ENCODE results near the gene TUT7.
A peak's percentile ranks its signal among the peaks of the same experiment; 100 is the strongest.
"Not testable (repeated sequence)": the region's sequence is repeated elsewhere in the genome, so short reads cannot be mapped to it uniquely, and the experiment has no call there.

The TUT7 gene, protein sequence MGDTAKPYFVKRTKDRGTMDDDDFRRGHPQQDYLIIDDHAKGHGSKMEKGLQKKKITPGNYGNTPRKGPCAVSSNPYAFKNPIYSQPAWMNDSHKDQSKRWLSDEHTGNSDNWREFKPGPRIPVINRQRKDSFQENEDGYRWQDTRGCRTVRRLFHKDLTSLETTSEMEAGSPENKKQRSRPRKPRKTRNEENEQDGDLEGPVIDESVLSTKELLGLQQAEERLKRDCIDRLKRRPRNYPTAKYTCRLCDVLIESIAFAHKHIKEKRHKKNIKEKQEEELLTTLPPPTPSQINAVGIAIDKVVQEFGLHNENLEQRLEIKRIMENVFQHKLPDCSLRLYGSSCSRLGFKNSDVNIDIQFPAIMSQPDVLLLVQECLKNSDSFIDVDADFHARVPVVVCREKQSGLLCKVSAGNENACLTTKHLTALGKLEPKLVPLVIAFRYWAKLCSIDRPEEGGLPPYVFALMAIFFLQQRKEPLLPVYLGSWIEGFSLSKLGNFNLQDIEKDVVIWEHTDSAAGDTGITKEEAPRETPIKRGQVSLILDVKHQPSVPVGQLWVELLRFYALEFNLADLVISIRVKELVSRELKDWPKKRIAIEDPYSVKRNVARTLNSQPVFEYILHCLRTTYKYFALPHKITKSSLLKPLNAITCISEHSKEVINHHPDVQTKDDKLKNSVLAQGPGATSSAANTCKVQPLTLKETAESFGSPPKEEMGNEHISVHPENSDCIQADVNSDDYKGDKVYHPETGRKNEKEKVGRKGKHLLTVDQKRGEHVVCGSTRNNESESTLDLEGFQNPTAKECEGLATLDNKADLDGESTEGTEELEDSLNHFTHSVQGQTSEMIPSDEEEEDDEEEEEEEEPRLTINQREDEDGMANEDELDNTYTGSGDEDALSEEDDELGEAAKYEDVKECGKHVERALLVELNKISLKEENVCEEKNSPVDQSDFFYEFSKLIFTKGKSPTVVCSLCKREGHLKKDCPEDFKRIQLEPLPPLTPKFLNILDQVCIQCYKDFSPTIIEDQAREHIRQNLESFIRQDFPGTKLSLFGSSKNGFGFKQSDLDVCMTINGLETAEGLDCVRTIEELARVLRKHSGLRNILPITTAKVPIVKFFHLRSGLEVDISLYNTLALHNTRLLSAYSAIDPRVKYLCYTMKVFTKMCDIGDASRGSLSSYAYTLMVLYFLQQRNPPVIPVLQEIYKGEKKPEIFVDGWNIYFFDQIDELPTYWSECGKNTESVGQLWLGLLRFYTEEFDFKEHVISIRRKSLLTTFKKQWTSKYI (N-terminal part only)

GRCh38 chr9:86354011-86354817 lies at the start of gene TUT7:
Gene TUT7, minus strand, starts transcription at chr9:86354410. Its CDS starts 1,211 bp downstream, at chr9:86353199.
- DNase-seq (ENCODE audit: low spot score), result peak; percentile 96

GRCh38 chr9:86402591-86402990 lies 48.4 kb upstream of the TUT7 start:
- DNase-seq (ENCODE audit: low spot score), result no peak

- no peak for DNase-seq (ENCODE audit: low spot score)
Observed at GRCh38 chr9:86396412-86396811, 42.2 kb upstream of the TUT7 start.

- DNase-seq (ENCODE audit: low spot score), result not testable (repeated sequence)
Observed at GRCh38 chr9:86390184-86390583, 36.0 kb upstream of the TUT7 start.

DNA sequence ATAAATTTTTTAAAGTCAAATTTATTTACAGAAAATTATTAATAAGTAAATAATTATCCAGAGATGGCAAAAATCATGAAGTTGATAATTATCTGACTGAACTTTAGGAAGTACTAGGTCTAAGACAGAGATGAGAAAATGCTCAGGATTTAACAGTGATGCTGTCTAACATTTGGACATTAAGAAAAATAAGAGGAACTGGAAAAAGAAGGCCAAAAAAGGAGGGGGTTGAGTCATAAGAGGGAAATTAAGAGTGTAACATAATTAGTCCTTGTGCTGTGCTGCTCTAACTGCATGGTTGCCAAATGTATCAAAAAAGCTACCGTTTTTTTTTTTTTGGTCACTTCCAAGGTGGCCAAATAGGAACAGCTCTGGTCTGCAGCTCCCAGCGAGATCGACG lies 35.4 kb upstream of the TUT7 start:
- DNase-seq (ENCODE audit: low spot score), result no peak

GRCh38 chr9:86387376-86387775 lies 33.2 kb upstream of the TUT7 start:
- DNase-seq (ENCODE audit: low spot score), result no peak

DNA sequence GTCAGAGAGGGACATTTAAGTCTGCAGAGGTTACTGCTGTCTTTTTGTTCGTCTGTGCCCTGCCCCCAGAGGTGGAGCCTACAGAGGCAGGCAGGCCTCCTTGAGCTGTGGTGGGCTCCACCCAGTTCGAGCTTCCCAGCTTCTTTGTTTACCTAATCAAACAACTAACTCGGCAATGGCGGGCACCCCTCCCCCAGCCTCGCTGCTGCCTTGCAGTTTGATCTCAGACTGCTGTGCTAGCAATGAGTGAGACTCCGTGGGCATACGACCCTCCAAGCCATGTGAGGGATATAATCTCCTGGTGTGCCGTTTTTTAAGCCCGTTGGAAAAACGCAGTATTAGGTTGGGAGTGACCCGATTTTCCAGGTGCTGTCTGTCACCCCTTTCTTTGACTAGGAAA lies 28.8 kb upstream of the TUT7 start:
- not testable (repeated sequence) for DNase-seq (ENCODE audit: low spot score)

GRCh38 chr9:86376016-86376415 lies 21.8 kb upstream of the TUT7 start:
- DNase-seq (ENCODE audit: low spot score), result no peak

DNA sequence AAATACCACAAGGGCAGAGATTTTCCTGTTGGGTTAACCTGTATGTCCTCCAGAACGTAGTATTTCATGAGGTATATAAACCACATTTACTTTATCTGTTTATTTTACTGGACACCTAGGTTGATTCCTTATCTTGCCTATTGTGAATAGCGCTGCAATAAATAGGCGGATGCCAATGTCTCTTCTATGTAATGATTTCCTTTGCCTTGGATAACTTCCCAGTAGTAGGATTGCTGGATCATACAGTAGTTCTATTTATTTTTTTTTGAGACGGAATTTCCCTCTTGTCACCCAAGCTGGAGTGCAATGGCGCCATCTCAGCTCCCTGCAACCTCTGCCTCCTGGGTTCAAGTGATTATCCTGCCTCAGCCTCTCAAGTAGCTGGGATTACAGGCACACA lies 15.6 kb upstream of the TUT7 start:
- DNase-seq (ENCODE audit: low spot score), result no peak

- DNase-seq (ENCODE audit: low spot score), result no peak
Observed at GRCh38 chr9:86368871-86369521, 14.8 kb upstream of the TUT7 start.

- no peak for DNase-seq (ENCODE audit: low spot score)
Observed at GRCh38 chr9:86361176-86361575, 7.0 kb upstream of the TUT7 start.

GRCh38 chr9:86359151-86359879 lies 5.1 kb upstream of the TUT7 start:
- DNase-seq (ENCODE audit: low spot score), result no peak

DNA sequence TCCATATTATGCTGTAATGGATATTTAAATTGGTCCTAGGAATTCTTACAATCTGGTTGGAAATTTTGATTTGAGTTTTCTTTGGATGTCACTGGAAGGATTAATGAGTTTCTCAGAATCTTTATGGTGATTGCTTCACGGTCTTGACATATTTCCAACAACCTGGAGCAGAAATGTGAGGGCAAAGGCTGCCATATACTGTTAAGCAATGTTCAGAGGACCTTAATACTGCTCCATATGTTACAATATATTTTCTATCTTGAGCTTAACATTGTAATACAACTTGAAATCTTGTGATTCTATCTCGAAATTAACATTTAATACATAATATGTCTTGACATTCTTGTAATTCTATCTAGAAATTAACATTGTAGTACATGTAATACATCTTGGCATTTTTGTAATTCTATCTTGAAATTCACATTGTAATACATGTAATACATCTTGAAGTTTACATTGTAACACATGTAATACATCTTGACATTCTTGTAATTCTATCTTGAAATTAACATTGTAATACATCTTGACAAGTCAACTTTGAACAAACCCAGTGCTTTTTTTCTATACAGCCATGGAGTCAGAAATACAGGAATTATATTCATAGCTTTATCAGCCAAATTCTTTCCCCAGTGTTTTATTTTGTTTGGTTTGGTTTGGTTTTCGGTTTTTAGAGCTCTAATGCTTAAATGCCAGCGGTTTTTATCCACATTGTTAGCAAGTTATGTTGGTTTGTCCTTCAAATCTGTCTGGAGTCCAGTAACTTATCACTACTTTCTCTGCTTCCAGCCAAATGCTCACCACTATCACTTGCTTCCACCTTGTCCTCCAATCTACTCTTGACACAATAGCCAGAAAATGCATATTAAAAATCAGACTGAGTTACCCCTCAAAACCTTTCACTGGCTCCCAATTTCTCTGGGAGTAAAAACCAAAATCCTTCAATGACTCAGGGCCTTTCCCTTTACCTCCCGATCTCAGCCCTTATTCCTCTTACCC lies 3.0 kb upstream of the TUT7 start:
- no peak for DNase-seq (ENCODE audit: low spot score)

DNA sequence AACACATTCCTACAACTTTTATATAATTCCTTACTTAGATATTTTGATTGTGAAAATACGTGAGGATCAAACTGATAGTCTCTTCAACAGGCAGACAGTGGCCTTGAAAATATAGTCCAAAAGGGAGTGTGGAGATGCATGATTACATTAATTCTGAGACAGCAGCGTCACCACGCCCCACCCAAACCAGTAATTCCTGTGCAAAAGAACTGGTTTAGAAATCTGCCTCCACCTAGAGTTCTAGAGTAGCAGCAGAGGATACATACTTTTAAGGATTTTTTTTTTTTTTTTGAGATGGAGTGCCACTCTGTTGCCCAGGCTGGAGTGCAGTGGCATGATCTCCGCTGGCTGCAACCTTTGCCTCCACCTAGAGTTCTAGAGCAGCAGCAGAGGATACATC lies 1.6 kb upstream of the TUT7 start:
- no peak for DNase-seq (ENCODE audit: low spot score)

- DNase-seq (ENCODE audit: low spot score), result no peak
Observed at GRCh38 chr9:86354818-86355309, 654 bp upstream of the TUT7 start.

DNA sequence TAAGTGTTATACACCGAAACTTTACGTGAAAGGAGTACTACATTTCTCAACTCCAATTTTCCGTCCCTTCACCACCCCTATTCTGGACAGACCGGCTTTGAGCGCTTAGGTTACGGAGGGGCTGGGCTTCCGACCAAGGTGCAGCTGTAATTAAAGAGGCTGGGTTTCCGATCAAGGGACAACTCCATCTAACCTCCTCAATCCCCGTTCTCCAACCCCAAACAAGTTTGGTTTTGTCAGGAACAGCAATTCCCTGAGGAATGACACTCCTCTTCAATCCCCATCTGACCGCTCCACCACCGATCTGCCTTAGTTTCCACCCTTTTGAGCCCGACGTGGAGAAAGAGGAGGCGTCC lies 577 bp downstream of the TUT7 start:
- no peak for DNase-seq (ENCODE audit: low spot score)

GRCh38 chr9:86352440-86353077 lies 1.7 kb downstream of the TUT7 start:
- no peak for DNase-seq (ENCODE audit: low spot score)

GRCh38 chr9:86351880-86352279 lies 2.3 kb downstream of the TUT7 start:
- no peak for DNase-seq (ENCODE audit: low spot score)
